Tibial nerve (tissue), 4 donors: Measurements from ENCODE around the gene TBC1D1. TPM values are rescaled to one million over a fixed set of nuclear protein-coding genes. Genes with fewer than 3 reads are reported as not detected.

ENCODE experiments used
- DNase-seq, 2 donors: peaks; one replicate each; pipeline ENCODE4 v3.0.0-alpha.2; 2019; ENCODE audit warnings: low spot score in 2 of 2
- H3K27ac ChIP-seq, 4 donors: fragments of 200-600 bp; sonication (generic) in 3 of 4; one replicate each; pipeline ENCODE4 v1.5.1; 2017 to 2019; ENCODE audit warnings: mild to moderate bottlenecking in 1 of 4
- H3K27me3 ChIP-seq, 2 donors: fragments of 200-600 bp; sonication (generic) in 1 of 2; one replicate each; pipeline versions ENCODE4 v1.5.1 to v1.6.0; 2017 to 2019
- H3K36me3 ChIP-seq, 3 donors: fragments of 200-600 bp; sonication (generic); one replicate each; pipeline ENCODE4 v1.5.1; 2018 to 2019
- H3K4me1 ChIP-seq, 4 donors: fragments of 200-600 bp; sonication (generic) in 3 of 4; one replicate each; pipeline ENCODE4 v1.5.1; 2017 to 2019
- H3K4me3 ChIP-seq, 4 donors: fragments of 200-600 bp; sonication (generic) in 3 of 4; one replicate each; pipeline ENCODE4 v1.5.1; 2017 to 2019; ENCODE audit warnings: mild to moderate bottlenecking in 1 of 4, moderate library complexity in 1 of 4
- H3K9me3 ChIP-seq, 4 donors: fragments of 200-600 bp; sonication (generic) in 3 of 4; one replicate each; pipeline ENCODE4 v1.5.1; 2017 to 2019
- EP300 ChIP-seq, 2 donors: sonication (generic); formaldehyde crosslinking; IDR thresholded peaks; one replicate each; pipeline ENCODE4 v1.6.1; 2017; ENCODE audit warnings: antibody characterized with exemption in 2 of 2, mild to moderate bottlenecking in 1 of 2
- POLR2A ChIP-seq, 2 donors: fragments of 450-650 bp; IDR thresholded peaks; one replicate each; pipeline ENCODE4 v1.6.1; 2017; ENCODE audit warnings: antibody characterized with exemption in 2 of 2, mild to moderate bottlenecking in 2 of 2, moderate library complexity in 2 of 2
- whole genome bisulfite sequencing, 2 donors: methylation state at CpG; one replicate each; pipeline ENCODE4 v1.1.5; 2018; 5-methylcytosine and 5-hydroxymethylcytosine counted together
- total RNA-seq, 4 donors: library from RNA; depleted of rRNA; stranded (reverse); fragments of >200 nt; gene quantifications; one replicate each; pipeline ENCODE4 v1.1.0, GENCODE V29; 2016
- TF ChIP-seq, protein P1 (sequence below), 5 experiments: fragments of 200-600 bp in 3 of 5; fragments of 450-650 bp in 2 of 5; sonication (generic) in 3 of 5; IDR thresholded peaks; one replicate each; pipeline ENCODE4 v1.5.1; 2016 to 2019; ENCODE audit warnings: antibody characterized with exemption in 5 of 5, mild to moderate bottlenecking in 3 of 5, moderate library complexity in 2 of 5

The TBC1D1 gene
- total RNA-seq, 4 donors from 2014 or later = 41.6 to 97.8 (median 62.5) TPM

DNA sequence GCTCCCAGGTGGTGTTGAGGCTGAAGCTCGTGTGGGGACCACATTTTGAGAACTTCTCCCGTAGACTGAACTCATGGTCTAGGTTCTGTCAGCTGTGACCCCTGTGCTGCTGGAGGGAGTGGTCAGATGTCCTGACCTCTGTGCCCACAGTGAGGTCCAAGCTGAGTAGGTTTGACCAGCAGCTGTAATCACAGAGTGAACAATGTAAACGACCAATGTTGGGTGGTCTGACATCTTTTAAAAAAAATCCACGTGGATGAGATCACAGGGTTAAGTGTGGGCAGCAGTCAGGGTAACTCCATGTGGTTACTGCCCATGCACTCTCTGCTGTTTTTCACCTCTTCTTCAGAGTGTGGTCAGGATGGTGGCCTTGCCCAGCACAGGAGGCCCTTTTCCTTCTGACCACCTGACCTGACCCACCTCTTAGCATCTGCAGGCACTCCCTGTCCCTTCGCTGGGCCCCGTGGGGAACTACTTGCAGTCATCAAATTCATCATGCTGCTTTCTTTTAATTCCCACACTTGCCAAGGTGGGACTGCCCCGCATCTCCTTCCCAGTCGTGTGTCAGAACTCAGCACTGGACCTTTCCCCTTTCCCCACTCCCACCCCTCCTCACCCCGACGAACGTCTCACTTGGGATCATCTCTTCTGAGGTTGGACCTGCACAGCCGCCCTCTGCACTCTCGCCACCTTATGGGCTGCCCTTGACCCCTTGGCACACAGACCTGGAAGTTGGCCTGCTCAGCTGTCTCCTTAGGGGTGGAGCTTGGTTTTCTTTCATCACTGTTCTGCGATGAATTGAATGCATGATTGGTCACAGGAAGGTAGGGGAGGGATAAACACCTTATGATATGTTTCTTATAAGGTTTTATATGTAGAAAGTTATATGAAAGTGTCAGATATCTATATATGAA, 189.4 kb downstream of the TBC1D1 start:
- H3K36me3 ChIP-seq = no peaks in the 10 kb centered on the region
- peaks cover 0 to 63% (median 37%) of the 10 kb centered on the region in 4 donors for H3K4me1 ChIP-seq
- peak overlapping the region in 2 of 4 donors; percentile 77 to 79 for H3K27ac ChIP-seq
- TF ChIP-seq POLR2A (IDR thresholded peaks at IDR 0.05) (no peak), EP300 (IDR thresholded peaks at IDR 0.05) (no peak)
- TF ChIP-seq, protein P1, sequence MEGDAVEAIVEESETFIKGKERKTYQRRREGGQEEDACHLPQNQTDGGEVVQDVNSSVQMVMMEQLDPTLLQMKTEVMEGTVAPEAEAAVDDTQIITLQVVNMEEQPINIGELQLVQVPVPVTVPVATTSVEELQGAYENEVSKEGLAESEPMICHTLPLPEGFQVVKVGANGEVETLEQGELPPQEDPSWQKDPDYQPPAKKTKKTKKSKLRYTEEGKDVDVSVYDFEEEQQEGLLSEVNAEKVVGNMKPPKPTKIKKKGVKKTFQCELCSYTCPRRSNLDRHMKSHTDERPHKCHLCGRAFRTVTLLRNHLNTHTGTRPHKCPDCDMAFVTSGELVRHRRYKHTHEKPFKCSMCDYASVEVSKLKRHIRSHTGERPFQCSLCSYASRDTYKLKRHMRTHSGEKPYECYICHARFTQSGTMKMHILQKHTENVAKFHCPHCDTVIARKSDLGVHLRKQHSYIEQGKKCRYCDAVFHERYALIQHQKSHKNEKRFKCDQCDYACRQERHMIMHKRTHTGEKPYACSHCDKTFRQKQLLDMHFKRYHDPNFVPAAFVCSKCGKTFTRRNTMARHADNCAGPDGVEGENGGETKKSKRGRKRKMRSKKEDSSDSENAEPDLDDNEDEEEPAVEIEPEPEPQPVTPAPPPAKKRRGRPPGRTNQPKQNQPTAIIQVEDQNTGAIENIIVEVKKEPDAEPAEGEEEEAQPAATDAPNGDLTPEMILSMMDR (IDR thresholded peaks at IDR 0.05) = no peak
- H3K9me3 ChIP-seq = no peaks in the 10 kb centered on the region
- H3K27me3 ChIP-seq = no peaks in the 10 kb centered on the region
- H3K4me3 ChIP-seq = no peak overlapping the region
- DNase-seq = no peak
- 68 to 74% methylated on average over 14 of the region's 14 CpGs for WGBS, 2 donors

DNA sequence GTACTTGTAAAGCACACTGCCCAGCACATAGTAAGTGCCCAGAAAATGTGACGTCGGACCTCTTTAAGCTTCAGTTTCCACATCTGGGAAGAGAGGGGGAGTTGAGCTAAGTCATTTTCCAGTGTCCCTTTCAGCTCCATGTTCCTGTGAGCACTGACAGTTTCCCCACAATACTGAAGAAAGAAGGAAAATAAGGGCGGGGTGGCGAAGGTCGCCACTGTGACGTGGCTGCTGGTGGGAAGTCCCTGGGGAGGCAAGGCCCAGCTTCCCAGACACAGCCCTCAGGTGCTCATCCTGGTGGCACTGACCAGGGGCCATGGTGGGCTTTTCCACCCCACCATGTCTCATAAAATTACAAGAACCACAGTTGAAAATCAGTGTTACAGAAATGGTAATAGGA, 191.1 kb downstream of the TBC1D1 start:
- H3K27ac ChIP-seq = peak overlapping the region; percentile 25 to 85 (median 72)
- H3K4me1 ChIP-seq = peaks cover 0 to 78% (median 47%) of the 10 kb centered on the region in 4 donors
- H3K4me3 ChIP-seq = no peak overlapping the region
- TF ChIP-seq, protein P1 (IDR thresholded peaks at IDR 0.05) = no peak
- TF ChIP-seq POLR2A (IDR thresholded peaks at IDR 0.05) (no peak), EP300 (IDR thresholded peaks at IDR 0.05) (no peak)
- 75 to 82% methylated on average over 6 of the region's 6 CpGs for WGBS, 2 donors
- H3K36me3 ChIP-seq = no peaks in the 10 kb centered on the region
- no peak for DNase-seq
- H3K27me3 ChIP-seq = no peaks in the 10 kb centered on the region
- no peaks in the 10 kb centered on the region for H3K9me3 ChIP-seq

- Histone ChIP-seq H3K4me3 (no peak overlapping the region), H3K9me3 (no peaks in the 10 kb centered on the region), H3K4me1 (peaks cover 0 to 80% (median 47%) of the 10 kb centered on the region in 4 donors), H3K27me3 (no peaks in the 10 kb centered on the region), H3K27ac (peak overlapping the region; percentile 25 to 85 (median 72)), H3K36me3 (no peaks in the 10 kb centered on the region)
- DNase-seq = no peak
- 61 to 66% methylated on average over 11 of the region's 11 CpGs for WGBS, 2 donors
- TF ChIP-seq EP300 (IDR thresholded peaks at IDR 0.05) = peak in 1 of 2 donors; percentile 44
- TF ChIP-seq POLR2A (IDR thresholded peaks at IDR 0.05) = no peak
Observed at GRCh38 chr4:38082424-38083385, 191.8 kb downstream of the TBC1D1 start.

- peaks cover 0 to 67% (median 38%) of the 10 kb centered on the region in 4 donors for H3K4me1 ChIP-seq
- no peaks in the 10 kb centered on the region for H3K36me3 ChIP-seq
- no peaks in the 10 kb centered on the region for H3K9me3 ChIP-seq
- no peak overlapping the region for H3K4me3 ChIP-seq
- peak overlapping the region in 2 of 4 donors; percentile 38 to 85 for H3K27ac ChIP-seq
- no peak for TF ChIP-seq EP300 (IDR thresholded peaks at IDR 0.05)
- TF ChIP-seq POLR2A (IDR thresholded peaks at IDR 0.05) = no peak
- TF ChIP-seq, protein P1 (IDR thresholded peaks at IDR 0.05) = no peak
- no peaks in the 10 kb centered on the region for H3K27me3 ChIP-seq
- 40 to 53% methylated on average over 8 to 13 of the region's 13 CpGs for WGBS, 2 donors
- no peak for DNase-seq
Observed at GRCh38 chr4:38084877-38085711, 194.2 kb downstream of the TBC1D1 start.

GRCh38 chr4:38085751-38086150, 194.9 kb downstream of the TBC1D1 start:
- no peak for DNase-seq
- no peak overlapping the region for H3K4me3 ChIP-seq
- 31 to 51% methylated on average over 4 of the region's 4 CpGs for WGBS, 2 donors
- H3K9me3 ChIP-seq = no peaks in the 10 kb centered on the region
- TF ChIP-seq POLR2A (IDR thresholded peaks at IDR 0.05) = no peak
- TF ChIP-seq, protein P1 (IDR thresholded peaks at IDR 0.05) = no peak
- no peak for TF ChIP-seq EP300 (IDR thresholded peaks at IDR 0.05)
- H3K36me3 ChIP-seq = no peaks in the 10 kb centered on the region
- peaks cover 0 to 60% (median 38%) of the 10 kb centered on the region in 4 donors for H3K4me1 ChIP-seq
- H3K27ac ChIP-seq = peak overlapping the region in 1 of 4 donors; percentile 85
- no peaks in the 10 kb centered on the region for H3K27me3 ChIP-seq
